PC-3 (cell line): Measurements from ENCODE around the gene KCNN2. TPM values are rescaled to one million over a fixed set of nuclear protein-coding genes. Genes with fewer than 3 reads are reported as not detected.

Experiments used
- ATAC-seq: fragments of 200-7000 bp; cut with Tn5 transposase; 2 replicates; pipeline ENCODE4 v1.9.1; 2020; ENCODE audit warnings: mild to moderate bottlenecking, moderate library complexity
- BruUV-seq: library from RNA; stranded (reverse); fragments of 400-500 nt; replicated peaks from 2 replicates; lab custom pipeline; 2021; lab: Mats Ljungman, UMichigan
- CTCF ChIA-PET: fragments of 300-600 bp; sonication (Branson Sonifier 250); formaldehyde crosslinking; loops from one replicate; lab custom pipeline; 2022; ENCODE audit warnings: antibody characterized with exemption; lab: Charles Lee
- POLR2A ChIA-PET: fragments of 300-600 bp; sonication (Branson Sonifier 250); formaldehyde crosslinking; loops from one replicate; lab custom pipeline; 2022; ENCODE audit warnings: antibody characterized with exemption; ENCODE audit not compliant: unreplicated experiment; lab: Charles Lee
- DNase-seq: peaks from one replicate; pipeline ENCODE4 v3.0.0-alpha.2; 2015
- H2AFZ ChIP-seq: fragments of 300-600 bp; sonication (generic); 2 replicates; pipeline ENCODE4 v1.6.0; 2016; ENCODE audit warnings: antibody characterized with exemption, low read length
- H3F3A ChIP-seq: fragments of 300-600 bp; sonication (generic); one replicate; pipeline ENCODE4 v1.6.0; 2017; ENCODE audit warnings: antibody characterized with exemption, low read length, control low read depth, mild to moderate bottlenecking; ENCODE audit not compliant: unreplicated experiment
- H3K27ac ChIP-seq: fragments of 300-600 bp; sonication (generic); 2 replicates; pipeline ENCODE4 v1.5.1; 2016; ENCODE audit warnings: mild to moderate bottlenecking, low read length
- H3K27me3 ChIP-seq: fragments of 300-600 bp; sonication (generic); 2 replicates; pipeline ENCODE4 v1.6.1; 2016; ENCODE audit warnings: low read length, mixed read lengths
- H3K36me3 ChIP-seq: fragments of 300-600 bp; sonication (generic); 2 replicates; pipeline ENCODE4 v1.6.1; 2016; ENCODE audit warnings: low read depth, mixed run types, low read length, mixed read lengths
- H3K4me1 ChIP-seq: fragments of 300-600 bp; sonication (generic); 2 replicates; pipeline ENCODE4 v1.5.1; 2016; ENCODE audit warnings: low read length; ENCODE audit not compliant: insufficient read depth
- H3K4me2 ChIP-seq: fragments of 300-600 bp; sonication (generic); 2 replicates; pipeline ENCODE4 v1.6.0; 2016; ENCODE audit warnings: low read length
- H3K4me3 ChIP-seq: fragments of 300-600 bp; sonication (generic); 2 replicates; pipeline ENCODE4 v1.5.1; 2016; ENCODE audit warnings: mild to moderate bottlenecking, low read length, mixed read lengths
- H3K79me2 ChIP-seq: fragments of 300-600 bp; sonication (generic); 2 replicates; pipeline ENCODE4 v1.6.1; 2017; ENCODE audit warnings: low read length, mixed read lengths
- H3K9ac ChIP-seq: fragments of 300-600 bp; sonication (generic); 2 replicates; pipeline ENCODE4 v1.6.0; 2016; ENCODE audit warnings: mild to moderate bottlenecking, low read length
- H3K9me2 ChIP-seq: fragments of 300-600 bp; sonication (generic); replicated peaks from 2 replicates; pipeline ENCODE4 v1.6.1; 2016; ENCODE audit warnings: mixed run types, low read length, mixed read lengths
- H3K9me3 ChIP-seq: fragments of 300-600 bp; sonication (generic); 2 replicates; pipeline ENCODE4 v1.6.1; 2016; ENCODE audit warnings: low read length, mixed read lengths
- H4K20me1 ChIP-seq: fragments of 300-600 bp; sonication (generic); 2 replicates; pipeline ENCODE4 v1.6.1; 2016; ENCODE audit warnings: low read length, mixed read lengths
- EZH2 ChIP-seq: fragments of 300-600 bp; sonication (generic); IDR thresholded peaks from one replicate; pipeline ENCODE4 v1.6.1; 2017; ENCODE audit warnings: antibody characterized with exemption, mild to moderate bottlenecking, low read length; ENCODE audit not compliant: unreplicated experiment
- EZH2phosphoT487 ChIP-seq: fragments of 300-600 bp; sonication (generic); IDR thresholded peaks from 2 replicates; pipeline ENCODE4 v1.6.1; 2018; ENCODE audit warnings: mild to moderate bottlenecking, antibody characterized with exemption, low read length, borderline replicate concordance
- intact Hi-C: fragments of 100-400 bp; cut with micrococcal nuclease; formaldehyde crosslinking; loops from 2 replicates; pipeline ENCODE4 v1.9.0; 2023
- total RNA-seq: library from RNA; depleted of rRNA; stranded (reverse); fragments of >200 nt; gene quantifications from 2 replicates; pipeline ENCODE4 v1.2.3, GENCODE V29; 2014
- TF ChIP-seq, protein P1 (sequence below): fragments of 300-600 bp; sonication (generic); conservative IDR thresholded peaks from 2 replicates; pipeline ENCODE4 v1.5.1; 2017; ENCODE audit warnings: antibody characterized with exemption, low read depth, mild to moderate bottlenecking, low read length

KCNN2 gene
- total RNA-seq, 1 experiment from 2014 or later = 0.07 TPM

DNA sequence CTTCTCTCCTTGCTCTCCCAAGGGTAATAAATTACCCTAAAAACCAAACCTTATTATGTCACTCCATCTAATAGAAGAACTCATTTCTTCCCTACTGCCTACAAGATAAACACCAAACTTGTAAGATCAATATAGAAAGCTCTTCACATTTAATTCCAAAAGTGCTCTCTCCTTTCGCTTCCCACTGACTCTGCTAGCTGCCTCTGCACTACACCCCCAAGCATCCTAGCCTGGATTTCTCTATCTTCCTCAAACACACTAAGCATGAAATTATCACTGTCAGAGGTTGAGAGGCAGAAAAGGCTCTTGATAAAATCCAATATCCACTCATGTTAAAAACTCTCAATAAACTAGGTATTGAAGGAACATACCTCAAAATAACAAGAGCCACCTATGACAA, 162.4 kb downstream of the KCNN2 start:
- Histone ChIP-seq H3K79me2 (no peaks in the 10 kb centered on the region), H3K9ac (no peak overlapping the region), H3K4me2 (no peak overlapping the region), H3K4me1 (no peaks in the 10 kb centered on the region), H3K9me2 (no peaks in the 10 kb centered on the region), H3K27me3 (no peaks in the 10 kb centered on the region), H3K36me3 (no peaks in the 10 kb centered on the region), H3K9me3 (no peaks in the 10 kb centered on the region), H3K4me3 (no peak overlapping the region), H2AFZ (no peak overlapping the region), H3F3A (no peaks in the 10 kb centered on the region), H3K27ac (no peak overlapping the region), H4K20me1 (no peaks in the 10 kb centered on the region)
- POLR2A ChIA-PET = no interaction called here
- intact Hi-C loops = no loop called here
- TF ChIP-seq EZH2phosphoT487 (no peak), EZH2 (no peak)
- TF ChIP-seq, protein P1, sequence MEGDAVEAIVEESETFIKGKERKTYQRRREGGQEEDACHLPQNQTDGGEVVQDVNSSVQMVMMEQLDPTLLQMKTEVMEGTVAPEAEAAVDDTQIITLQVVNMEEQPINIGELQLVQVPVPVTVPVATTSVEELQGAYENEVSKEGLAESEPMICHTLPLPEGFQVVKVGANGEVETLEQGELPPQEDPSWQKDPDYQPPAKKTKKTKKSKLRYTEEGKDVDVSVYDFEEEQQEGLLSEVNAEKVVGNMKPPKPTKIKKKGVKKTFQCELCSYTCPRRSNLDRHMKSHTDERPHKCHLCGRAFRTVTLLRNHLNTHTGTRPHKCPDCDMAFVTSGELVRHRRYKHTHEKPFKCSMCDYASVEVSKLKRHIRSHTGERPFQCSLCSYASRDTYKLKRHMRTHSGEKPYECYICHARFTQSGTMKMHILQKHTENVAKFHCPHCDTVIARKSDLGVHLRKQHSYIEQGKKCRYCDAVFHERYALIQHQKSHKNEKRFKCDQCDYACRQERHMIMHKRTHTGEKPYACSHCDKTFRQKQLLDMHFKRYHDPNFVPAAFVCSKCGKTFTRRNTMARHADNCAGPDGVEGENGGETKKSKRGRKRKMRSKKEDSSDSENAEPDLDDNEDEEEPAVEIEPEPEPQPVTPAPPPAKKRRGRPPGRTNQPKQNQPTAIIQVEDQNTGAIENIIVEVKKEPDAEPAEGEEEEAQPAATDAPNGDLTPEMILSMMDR = no peak
- no peak for DNase-seq
- ATAC-seq = no peak
- CTCF ChIA-PET = no interaction called here
- no TSS peak for BruUV-seq

DNA sequence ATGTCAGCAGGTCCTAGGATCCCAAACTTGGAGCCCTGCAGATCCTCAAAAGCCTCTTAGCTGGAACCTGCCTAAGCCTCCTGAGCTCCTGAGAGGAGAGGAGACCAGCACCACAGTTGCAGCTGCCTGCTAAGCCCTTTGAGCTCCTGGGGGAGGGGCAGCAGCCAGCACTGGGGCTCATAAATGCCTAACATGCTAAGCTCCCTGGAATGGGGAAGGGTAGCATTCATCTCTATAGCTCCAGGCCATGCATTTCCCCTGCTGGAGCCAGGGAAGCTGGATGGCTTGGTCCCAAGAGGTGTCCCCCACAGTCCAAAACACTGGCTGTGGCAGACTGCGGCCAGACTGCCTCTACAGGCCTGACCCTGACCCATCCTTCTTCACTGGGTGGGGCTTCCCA, 182.7 kb downstream of the KCNN2 start:
- no peaks in the 10 kb centered on the region for H3K9me2 ChIP-seq
- H3K9me3 ChIP-seq = no peaks in the 10 kb centered on the region
- DNase-seq = no peak
- no peak for ATAC-seq
- no peaks in the 10 kb centered on the region for H3K4me1 ChIP-seq
- POLR2A ChIA-PET = no interaction called here
- H3K79me2 ChIP-seq = no peaks in the 10 kb centered on the region
- H3K36me3 ChIP-seq = no peaks in the 10 kb centered on the region
- no peak overlapping the region for H2AFZ ChIP-seq
- CTCF ChIA-PET = no interaction called here
- H3K27me3 ChIP-seq = no peaks in the 10 kb centered on the region
- H3K4me3 ChIP-seq = no peak overlapping the region
- H3K4me2 ChIP-seq = no peak overlapping the region
- H4K20me1 ChIP-seq = no peaks in the 10 kb centered on the region
- BruUV-seq = no TSS peak
- no peak overlapping the region for H3K27ac ChIP-seq
- no peaks in the 10 kb centered on the region for H3F3A ChIP-seq
- intact Hi-C loops = no loop called here
- H3K9ac ChIP-seq = no peak overlapping the region
- no peak for TF ChIP-seq EZH2
- TF ChIP-seq EZH2phosphoT487 = no peak
- TF ChIP-seq, protein P1 = no peak
